H9 (cell line): ENCODE measurements around the gene DNAJC11. TPM values are rescaled to one million over a fixed set of nuclear protein-coding genes. Genes with fewer than 3 reads are reported as not detected.
A peak's percentile ranks its signal among the peaks of the same experiment; 100 is the strongest.

Experiments used
- DNase-seq: peaks from one replicate; pipeline ENCODE4 v3.0.0-alpha.2; 2017
- H2AFZ ChIP-seq: one replicate; pipeline ENCODE4 v1.6.1; 2013; ENCODE audit warnings: mild to moderate bottlenecking, low read length, control low read depth, moderate library complexity
- H2AK5ac ChIP-seq: 2 replicates; pipeline ENCODE4 v1.6.1; 2013; ENCODE audit warnings: low read length, control low read depth, mixed read lengths; ENCODE audit not compliant: insufficient read length
- H2BK120ac ChIP-seq: one replicate; pipeline ENCODE4 v1.6.1; 2013; ENCODE audit warnings: low read depth, mild to moderate bottlenecking, low read length, control low read depth, inconsistent platforms; ENCODE audit not compliant: poor library complexity, severe bottlenecking
- H2BK12ac ChIP-seq: 2 replicates; pipeline ENCODE4 v1.6.1; 2013; ENCODE audit warnings: low read length, control low read depth, mixed read lengths, low read depth; ENCODE audit not compliant: insufficient read length
- H2BK15ac ChIP-seq: 2 replicates; pipeline ENCODE4 v1.6.1; 2013; ENCODE audit warnings: low read depth, low read length, control low read depth
- H2BK20ac ChIP-seq: one replicate; pipeline ENCODE4 v1.6.1; 2013; ENCODE audit warnings: low read depth, mild to moderate bottlenecking, low read length, control low read depth, inconsistent platforms; ENCODE audit not compliant: poor library complexity, severe bottlenecking
- H2BK5ac ChIP-seq: 2 replicates; pipeline ENCODE4 v1.6.1; 2013; ENCODE audit warnings: low read length, control low read depth, mixed read lengths; ENCODE audit not compliant: insufficient read length
- H3K14ac ChIP-seq: 2 replicates; pipeline ENCODE4 v1.6.1; 2013; ENCODE audit warnings: low read length, control low read depth; ENCODE audit not compliant: insufficient read depth
- H3K18ac ChIP-seq: 2 replicates; pipeline ENCODE4 v1.6.1; 2013; ENCODE audit warnings: low read depth, mild to moderate bottlenecking, mixed read lengths, low read length, control low read depth; ENCODE audit not compliant: insufficient read length
- H3K23ac ChIP-seq: 2 replicates; pipeline ENCODE4 v1.6.1; 2013; ENCODE audit warnings: low read length, control low read depth, mixed read lengths, low read depth; ENCODE audit not compliant: insufficient read length
- H3K23me2 ChIP-seq: 2 replicates; pipeline ENCODE4 v1.6.1; 2013; ENCODE audit warnings: low read depth, mild to moderate bottlenecking, mixed read lengths, low read length, control low read depth; ENCODE audit not compliant: insufficient read length, poor library complexity, severe bottlenecking
- H3K27ac ChIP-seq: 2 replicates; pipeline ENCODE4 v1.5.1; 2013; ENCODE audit warnings: low read length, control low read depth, mixed read lengths, low read depth; ENCODE audit not compliant: insufficient read length
- H3K27me3 ChIP-seq: 2 replicates; pipeline ENCODE4 v1.6.1; 2013; ENCODE audit warnings: low read length, control low read depth, inconsistent platforms; ENCODE audit not compliant: insufficient read depth
- H3K4ac ChIP-seq: 2 replicates; pipeline ENCODE4 v1.6.1; 2013; ENCODE audit warnings: low read depth, mild to moderate bottlenecking, control low read depth, inconsistent platforms, low read length, moderate library complexity
- H3K4me1 ChIP-seq: 2 replicates; pipeline ENCODE4 v1.6.1; 2013; ENCODE audit warnings: low read length, control low read depth, inconsistent platforms; ENCODE audit not compliant: insufficient read depth
- H3K4me2 ChIP-seq: 2 replicates; pipeline ENCODE4 v1.6.1; 2013; ENCODE audit warnings: low read length, control low read depth, mixed read lengths; ENCODE audit not compliant: insufficient read length, insufficient read depth
- H3K56ac ChIP-seq: 2 replicates; pipeline ENCODE4 v1.6.1; 2013; ENCODE audit warnings: low read depth, mild to moderate bottlenecking, mixed read lengths, low read length, control low read depth; ENCODE audit not compliant: insufficient read length
- H3K79me1 ChIP-seq: 2 replicates; pipeline ENCODE4 v1.6.1; 2013; ENCODE audit warnings: low read depth, mild to moderate bottlenecking, moderate library complexity, low read length, control low read depth, inconsistent platforms; ENCODE audit not compliant: insufficient read depth, poor library complexity, severe bottlenecking
- H3K79me2 ChIP-seq: 2 replicates; pipeline ENCODE4 v1.6.1; 2013; ENCODE audit warnings: low read length, control low read depth, inconsistent platforms; ENCODE audit not compliant: insufficient read depth
- H3K9ac ChIP-seq: 2 replicates; pipeline ENCODE4 v1.6.1; 2013; ENCODE audit warnings: low read length, control low read depth, mixed read lengths; ENCODE audit not compliant: insufficient read length; ENCODE audit errors: extremely low read depth
- H3K9me3 ChIP-seq: one replicate; pipeline ENCODE4 v1.6.1; 2013; ENCODE audit warnings: low read depth, low read length, inconsistent platforms; ENCODE audit not compliant: control insufficient read depth
- H3T11ph ChIP-seq: one replicate; pipeline ENCODE4 v1.6.1; 2013; ENCODE audit warnings: mild to moderate bottlenecking, low read length, control low read depth, inconsistent platforms
- H4K20me1 ChIP-seq: one replicate; pipeline ENCODE4 v1.6.1; 2013; ENCODE audit not compliant: control insufficient read depth, insufficient read length, insufficient read depth
- H4K5ac ChIP-seq: 2 replicates; pipeline ENCODE4 v1.6.1; 2013; ENCODE audit warnings: low read depth, mild to moderate bottlenecking, mixed read lengths, low read length, control low read depth; ENCODE audit not compliant: insufficient read length
- H4K8ac ChIP-seq: replicated peaks from 2 replicates; pipeline ENCODE4 v1.6.1; 2013; ENCODE audit warnings: low read length, control low read depth, mixed read lengths, low read depth; ENCODE audit not compliant: insufficient read length
- H4K91ac ChIP-seq: 2 replicates; pipeline ENCODE4 v1.6.1; 2013; ENCODE audit warnings: low read depth, mild to moderate bottlenecking, moderate library complexity, mixed read lengths, low read length, control low read depth; ENCODE audit not compliant: insufficient read length
- H3K27ac Mint-ChIP-seq, 3 experiments: 2 replicates in 2 of 3; 3 replicates in 1 of 3; pipeline ENCODE4 v1.8.0; 2020 to 2021; ENCODE audit warnings: mixed read lengths in 3 of 3, mild to moderate bottlenecking in 1 of 3, moderate library complexity in 1 of 3
- H3K27me3 Mint-ChIP-seq: 2 replicates; pipeline ENCODE4 v1.8.0; 2021; ENCODE audit warnings: low read depth, mild to moderate bottlenecking, moderate library complexity, mixed read lengths
- H3K36me3 Mint-ChIP-seq, 3 experiments: 2 replicates in 2 of 3; 3 replicates in 1 of 3; pipeline ENCODE4 v1.8.0; 2020 to 2021; ENCODE audit warnings: low read depth in 3 of 3, mixed read lengths in 3 of 3; ENCODE audit not compliant: insufficient read depth in 1 of 3
- H3K4me1 Mint-ChIP-seq, 2 experiments: 2 replicates each; pipeline ENCODE4 v1.8.0; 2020; ENCODE audit warnings: mixed read lengths in 2 of 2
- H3K4me3 Mint-ChIP-seq, 2 experiments: 2 replicates in 1 of 2; 3 replicates in 1 of 2; pipeline ENCODE4 v1.8.0; 2020 to 2021; ENCODE audit warnings: mild to moderate bottlenecking in 2 of 2, mixed read lengths in 2 of 2, moderate library complexity in 1 of 2
- H3K9me3 Mint-ChIP-seq, 2 experiments: 2 replicates in 1 of 2; 3 replicates in 1 of 2; pipeline ENCODE4 v1.8.0; 2020; ENCODE audit warnings: mild to moderate bottlenecking in 2 of 2, mixed read lengths in 2 of 2, moderate library complexity in 1 of 2
- WGBS: extraction: QIAGEN DNeasy Blood & Tissue Kit; methylation state at CpG from one replicate; pipeline ENCODE4 v1.1.7; 2013; ENCODE audit warnings: missing lambda C conversion rate, low lambda C conversion rate, mixed read lengths; ENCODE audit not compliant: insufficient read length; ENCODE audit errors: extremely low coverage; 5-methylcytosine and 5-hydroxymethylcytosine counted together
- total RNA-seq: library from RNA; stranded (reverse); gene quantifications from 2 replicates; pipeline ENCODE4 v1.2.1, GENCODE V29; 2021
- TF ChIP-seq, protein P1 (sequence below): fragments of 200-600 bp; sonication (generic); conservative IDR thresholded peaks from 3 replicates; pipeline ENCODE4 v1.8.0; 2021; ENCODE audit warnings: antibody characterized with exemption, mild to moderate bottlenecking

Gene DNAJC11
- total RNA-seq, 1 experiment from 2014 or later: 88.5 TPM

DNA sequence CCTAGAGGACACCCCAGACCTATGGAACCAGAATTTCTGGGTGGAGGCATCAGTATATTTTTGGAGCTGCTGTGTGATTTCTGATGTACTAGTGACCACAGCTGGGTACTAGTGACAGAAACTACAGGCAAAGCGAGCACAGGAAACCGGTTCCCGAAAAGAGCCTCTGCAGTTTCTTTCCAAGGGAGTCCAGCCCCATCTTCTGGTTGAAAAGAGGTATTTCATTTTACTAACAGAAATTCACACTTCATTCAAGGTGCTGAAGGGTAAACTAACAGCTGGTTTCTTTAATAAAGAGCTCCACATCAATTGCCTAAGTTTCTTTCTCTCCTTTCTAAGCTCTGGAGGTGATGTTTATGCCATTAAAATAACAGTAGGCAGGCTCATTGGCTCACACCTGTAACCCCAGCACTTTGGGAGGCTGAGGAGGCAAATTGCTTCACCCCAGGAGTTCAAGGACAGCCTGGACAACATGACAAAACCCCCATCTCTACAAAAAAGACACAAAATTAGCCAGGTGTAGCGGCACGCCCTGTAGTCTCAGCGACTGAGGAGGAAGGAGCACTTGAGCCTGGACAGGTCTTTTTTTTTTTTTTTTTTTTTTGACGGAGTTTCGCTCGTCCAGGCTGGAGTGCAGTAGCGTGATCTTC, 55.0 kb downstream of the DNAJC11 start:
- Mint-ChIP-seq H3K27ac (peak overlapping the region; percentile 44 to 85 (median 85); a peak in 6 of 7 replicates), H3K4me1 (peaks cover 3 to 6% of the 10 kb centered on the region in 2 experiments; a peak in 3 of 4 replicates), H3K27me3 (no peaks in the 10 kb centered on the region), H3K36me3 (peaks cover 31 to 66% (median 56%) of the 10 kb centered on the region in 3 experiments; a peak in 6 of 7 replicates), H3K4me3 (no peak overlapping the region), H3K9me3 (no peaks in the 10 kb centered on the region)
- H3K18ac ChIP-seq: no peak overlapping the region
- H3K14ac ChIP-seq: no peak overlapping the region
- no peak overlapping the region for H3T11ph ChIP-seq
- H3K23ac ChIP-seq: no peak overlapping the region
- H2BK120ac ChIP-seq: no peak overlapping the region
- H3K4ac ChIP-seq: no peak overlapping the region
- H3K4me1 ChIP-seq: no peaks in the 10 kb centered on the region
- H2AFZ ChIP-seq: no peak overlapping the region
- no peak overlapping the region for H4K91ac ChIP-seq
- no peak overlapping the region for H2BK12ac ChIP-seq
- no peak overlapping the region for H2BK20ac ChIP-seq
- no peaks in the 10 kb centered on the region for H3K23me2 ChIP-seq
- TF ChIP-seq, protein P1, sequence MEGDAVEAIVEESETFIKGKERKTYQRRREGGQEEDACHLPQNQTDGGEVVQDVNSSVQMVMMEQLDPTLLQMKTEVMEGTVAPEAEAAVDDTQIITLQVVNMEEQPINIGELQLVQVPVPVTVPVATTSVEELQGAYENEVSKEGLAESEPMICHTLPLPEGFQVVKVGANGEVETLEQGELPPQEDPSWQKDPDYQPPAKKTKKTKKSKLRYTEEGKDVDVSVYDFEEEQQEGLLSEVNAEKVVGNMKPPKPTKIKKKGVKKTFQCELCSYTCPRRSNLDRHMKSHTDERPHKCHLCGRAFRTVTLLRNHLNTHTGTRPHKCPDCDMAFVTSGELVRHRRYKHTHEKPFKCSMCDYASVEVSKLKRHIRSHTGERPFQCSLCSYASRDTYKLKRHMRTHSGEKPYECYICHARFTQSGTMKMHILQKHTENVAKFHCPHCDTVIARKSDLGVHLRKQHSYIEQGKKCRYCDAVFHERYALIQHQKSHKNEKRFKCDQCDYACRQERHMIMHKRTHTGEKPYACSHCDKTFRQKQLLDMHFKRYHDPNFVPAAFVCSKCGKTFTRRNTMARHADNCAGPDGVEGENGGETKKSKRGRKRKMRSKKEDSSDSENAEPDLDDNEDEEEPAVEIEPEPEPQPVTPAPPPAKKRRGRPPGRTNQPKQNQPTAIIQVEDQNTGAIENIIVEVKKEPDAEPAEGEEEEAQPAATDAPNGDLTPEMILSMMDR: peak; percentile 75
- no peak overlapping the region for H3K4me2 ChIP-seq
- no peak overlapping the region for H2BK5ac ChIP-seq
- DNase-seq: peak; percentile 40
- no peak overlapping the region for H3K27ac ChIP-seq
- no peak overlapping the region for H4K5ac ChIP-seq
- H3K27me3 ChIP-seq: no peaks in the 10 kb centered on the region
- H3K56ac ChIP-seq: no peak overlapping the region
- H4K20me1 ChIP-seq: no peaks in the 10 kb centered on the region
- no peak overlapping the region for H2BK15ac ChIP-seq
- no peak overlapping the region for H4K8ac ChIP-seq
- no peak overlapping the region for H2AK5ac ChIP-seq
- no peak overlapping the region for H3K9ac ChIP-seq
- no peaks in the 10 kb centered on the region for H3K79me1 ChIP-seq
- WGBS: no CpG with 5 or more reads among the region's 10 CpGs
- no peaks in the 10 kb centered on the region for H3K79me2 ChIP-seq
- no peaks in the 10 kb centered on the region for H3K9me3 ChIP-seq
